Amniotic stem cell (primary cell): ENCODE results near the gene CLDN34.
A peak's percentile ranks its signal among the peaks of the same experiment; 100 is the strongest.

Source experiments
- DNase-seq: peaks from one replicate; lab custom pipeline; 2025; lab: John Stamatoyannopoulos, UW

Gene CLDN34, protein sequence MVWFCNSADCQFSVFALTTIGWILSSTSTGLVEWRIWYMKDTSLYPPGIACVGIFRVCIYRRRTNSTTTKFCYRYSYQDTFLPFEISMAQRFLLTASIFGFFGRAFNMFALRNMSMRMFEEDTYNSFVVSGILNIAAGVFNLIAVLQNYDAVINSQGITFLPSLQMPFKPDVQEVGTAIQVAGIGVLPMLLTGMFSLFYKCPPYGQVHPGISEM

DNA sequence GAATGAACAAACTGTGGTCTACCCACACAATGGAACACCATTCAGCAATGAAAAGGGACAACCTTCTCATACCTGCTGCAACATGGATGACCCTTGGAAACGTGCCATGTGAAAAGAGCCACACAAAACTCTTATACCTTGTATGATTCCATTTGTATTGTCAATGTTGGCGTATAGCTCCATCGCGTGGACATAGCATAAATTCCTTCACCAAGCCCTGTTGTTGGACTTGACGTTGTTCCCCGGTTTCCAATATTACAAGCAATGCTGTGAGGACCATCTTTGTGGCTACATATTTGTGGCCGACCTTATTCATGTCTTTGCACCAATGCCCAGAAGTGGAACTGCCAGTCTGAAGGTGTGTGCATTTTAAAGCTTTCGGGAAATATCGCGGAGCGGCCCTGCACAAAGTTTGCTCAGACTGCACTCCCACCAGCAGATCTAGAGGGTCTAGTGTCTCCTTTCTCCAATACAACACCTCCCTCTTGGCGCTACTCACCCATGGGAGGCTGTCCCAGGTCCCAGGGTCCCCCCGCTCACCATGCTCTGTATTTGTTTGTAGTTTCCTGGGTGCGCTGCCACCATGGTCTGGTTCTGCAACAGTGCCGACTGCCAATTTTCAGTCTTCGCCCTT is at the start of gene CLDN34:
TSS of gene CLDN34 (plus strand) at position 584 of the 634 bp plus-strand sequence. CDS start at position 584, 0 bp downstream.
- no peak for DNase-seq

DNA sequence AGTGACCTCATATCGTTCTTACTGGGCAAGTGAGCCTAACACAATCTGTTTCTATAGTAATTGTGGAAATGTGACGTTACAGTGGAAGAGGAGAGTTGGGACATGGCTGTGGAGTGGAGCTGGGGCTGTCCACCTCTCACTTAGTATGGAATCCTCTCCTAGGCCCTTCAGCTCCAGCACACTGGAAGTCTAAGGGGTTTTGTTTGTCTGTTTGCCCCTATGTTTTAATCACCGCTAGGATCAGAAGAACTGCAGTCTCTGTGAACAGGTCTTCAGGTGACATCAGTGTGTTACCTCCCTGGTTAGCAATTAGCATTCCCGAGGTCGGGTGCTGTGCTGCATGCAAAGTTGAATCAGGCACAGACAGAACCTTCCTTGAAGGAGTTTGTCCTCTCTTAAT is 49.3 kb upstream of the CLDN34 start:
- no peak for DNase-seq

DNA sequence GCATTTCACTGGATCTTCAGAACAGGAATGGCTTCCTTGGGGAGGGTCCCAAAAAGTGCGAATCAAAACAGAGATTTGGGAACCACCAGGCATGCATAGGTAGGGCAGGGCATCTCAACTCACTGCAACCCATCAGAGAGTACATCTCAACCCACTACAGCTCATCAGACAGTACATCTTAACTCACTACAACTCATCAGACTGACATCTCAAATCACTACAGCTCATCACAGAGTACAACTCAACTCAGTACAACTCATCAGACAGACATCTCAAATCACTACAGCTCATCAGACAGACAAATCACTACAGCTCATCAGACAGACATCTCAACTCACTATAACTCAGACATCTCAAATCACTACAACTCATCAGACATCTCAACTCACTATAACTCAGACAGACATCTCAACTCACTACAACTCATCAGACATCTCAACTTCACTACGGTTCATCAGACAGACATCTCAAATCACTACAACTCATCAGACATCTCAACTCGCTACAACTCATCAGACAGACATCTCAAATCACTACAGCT is 47.5 kb upstream of the CLDN34 start:
- no peak for DNase-seq

DNA sequence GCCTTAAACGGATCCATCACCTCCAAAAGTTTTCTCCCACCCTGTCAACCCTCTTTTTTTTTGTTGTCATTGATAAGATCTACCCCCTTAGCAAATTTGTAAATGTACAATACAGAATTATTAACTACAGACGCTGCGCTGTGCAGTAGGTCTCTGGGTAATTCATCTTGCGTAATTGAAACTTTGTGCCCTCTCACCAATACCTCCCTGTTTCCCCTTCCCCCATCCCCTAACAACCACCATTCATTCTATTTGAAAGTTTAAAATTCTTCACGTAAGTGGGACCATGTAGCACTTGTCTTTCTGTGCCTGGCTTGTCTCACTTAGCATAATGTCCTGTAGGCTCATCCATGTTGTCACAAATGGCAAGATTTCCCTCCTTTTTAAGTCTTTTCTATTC is 45.8 kb upstream of the CLDN34 start:
- no peak for DNase-seq

DNA sequence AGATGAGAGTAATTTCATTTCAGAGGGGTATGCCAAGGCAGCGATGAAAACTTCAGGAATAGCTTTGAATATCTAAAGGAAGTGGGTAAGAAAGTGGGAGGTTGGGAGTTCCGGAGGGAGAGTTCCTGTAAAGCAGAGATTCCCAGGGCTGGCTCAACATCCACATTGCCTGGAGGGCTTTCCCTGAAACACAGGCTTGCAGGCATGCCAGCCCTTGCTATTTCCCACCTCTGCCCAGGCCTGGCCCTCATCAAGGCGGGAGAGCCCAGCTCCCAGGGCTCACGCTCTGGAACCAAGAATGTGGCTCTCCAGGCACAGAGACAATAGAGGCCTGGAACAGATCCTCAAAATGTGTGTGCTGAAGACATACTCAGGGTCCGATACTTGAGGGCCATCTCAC is 43.8 kb upstream of the CLDN34 start:
- DNase-seq = no peak

DNA sequence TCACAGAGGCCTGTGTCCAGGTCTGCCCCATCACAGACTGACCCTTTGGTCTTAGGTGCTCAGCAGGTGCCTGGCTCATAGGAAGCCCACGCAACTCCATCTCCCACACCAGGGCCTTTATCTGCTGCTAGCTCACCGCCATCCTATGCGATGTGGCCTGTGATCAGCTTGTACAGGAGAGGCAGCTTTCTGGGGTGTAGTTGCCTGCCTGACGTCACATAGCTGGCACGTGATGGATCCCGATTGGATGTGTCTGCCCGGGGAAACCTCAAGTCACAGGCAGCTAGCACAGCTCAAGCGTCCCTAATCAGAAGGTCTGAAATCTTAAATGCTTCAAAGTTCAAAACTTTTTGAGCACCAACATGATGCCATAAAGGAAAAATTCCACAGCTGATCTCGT is 41.2 kb upstream of the CLDN34 start:
- DNase-seq = no peak

DNA sequence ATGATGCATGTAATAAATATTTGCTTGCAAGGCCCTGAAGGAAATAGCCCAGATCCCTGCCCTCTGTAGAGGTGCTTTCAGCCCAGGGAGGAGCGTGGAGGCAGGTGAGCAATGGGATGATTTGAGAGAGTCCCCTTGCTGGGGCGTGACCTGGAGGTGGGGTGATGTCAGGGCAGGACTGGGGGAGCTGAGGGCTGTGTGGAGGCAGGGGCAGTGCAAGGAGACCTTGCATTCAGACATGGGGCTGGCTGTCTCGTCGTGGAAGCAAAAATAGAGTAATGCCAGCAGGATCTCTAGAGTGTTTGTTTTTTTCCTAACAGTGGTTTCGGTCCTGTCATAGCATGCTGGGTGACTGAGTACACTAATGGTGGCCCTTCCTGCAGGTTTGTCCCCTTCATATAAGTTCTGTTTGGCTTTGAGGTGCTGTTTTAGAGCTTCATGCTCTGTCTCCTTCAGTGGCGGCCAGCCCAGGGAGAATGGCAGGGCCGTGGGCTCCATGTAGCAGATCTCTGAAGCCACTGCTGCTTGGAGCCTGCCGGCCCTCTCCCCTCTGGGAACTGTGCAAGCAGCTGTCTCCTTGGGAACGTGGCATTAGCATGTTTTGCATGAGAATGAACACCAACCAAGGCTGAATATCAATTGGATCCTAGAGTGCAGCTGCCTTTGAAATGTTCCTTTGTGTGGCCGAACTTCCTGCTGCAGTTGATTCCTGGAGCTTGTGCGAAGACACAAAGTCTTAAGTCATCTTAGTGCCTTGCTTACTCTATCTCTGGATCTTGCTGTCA is 39.3 kb upstream of the CLDN34 start:
- no peak for DNase-seq

DNA sequence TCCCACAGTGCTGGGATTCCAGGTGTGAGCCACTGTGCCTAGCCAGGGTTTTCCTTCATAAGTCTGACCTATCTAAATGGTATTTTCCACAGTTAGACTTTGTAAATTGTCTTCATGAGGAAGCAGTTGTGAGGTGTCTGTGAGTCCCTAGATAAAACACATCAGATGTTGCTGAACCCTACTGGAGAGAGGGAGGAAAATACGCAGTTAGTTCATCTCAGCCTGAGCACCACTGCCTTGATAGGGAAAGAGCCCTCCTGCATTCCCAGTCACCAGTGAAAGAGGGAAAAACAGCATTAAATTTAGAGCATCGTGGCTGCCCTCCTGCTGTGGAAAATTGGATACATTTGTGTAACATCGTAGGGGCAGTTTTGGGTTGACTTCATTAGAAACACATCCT is 31.7 kb upstream of the CLDN34 start:
- DNase-seq = no peak

DNA sequence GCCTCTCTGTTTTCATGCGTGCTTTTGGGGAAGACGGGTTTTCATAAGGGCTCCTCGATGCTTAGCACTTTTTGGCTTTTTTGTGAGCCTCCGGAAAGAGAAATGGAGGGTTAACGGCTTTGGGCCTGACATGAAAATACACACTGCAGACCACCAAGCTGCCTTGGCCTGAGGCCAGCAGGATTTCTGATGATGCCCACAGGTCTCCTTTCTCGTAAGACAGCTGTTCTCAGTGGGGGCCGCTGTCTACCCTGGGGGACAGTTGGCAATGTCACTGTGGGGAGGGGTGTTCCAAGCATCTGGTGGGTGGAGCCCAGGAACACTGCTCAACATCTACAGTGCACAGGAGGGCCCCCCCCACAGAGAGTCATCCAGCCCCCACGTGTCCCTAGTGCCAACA is 29.4 kb upstream of the CLDN34 start:
- DNase-seq = no peak

DNA sequence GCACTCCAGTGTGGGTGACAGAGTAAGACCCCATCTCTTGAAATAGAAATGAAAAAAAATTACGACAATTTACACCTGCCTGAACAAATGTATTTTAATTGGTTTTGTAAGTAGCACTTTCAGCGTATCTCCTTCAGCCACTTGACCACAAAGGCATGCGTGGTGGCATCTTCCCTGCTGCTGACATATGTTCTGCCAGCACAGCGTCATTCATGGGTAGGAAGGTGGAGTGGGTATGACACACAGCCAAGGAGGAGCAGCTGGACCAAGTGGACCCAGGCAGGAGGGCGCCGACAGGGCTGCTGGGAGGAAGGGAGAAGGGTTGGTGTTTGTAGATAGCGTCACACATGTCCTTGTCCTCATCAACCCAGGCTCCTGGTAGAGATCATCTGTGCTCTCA is 28.6 kb upstream of the CLDN34 start:
- no peak for DNase-seq

DNA sequence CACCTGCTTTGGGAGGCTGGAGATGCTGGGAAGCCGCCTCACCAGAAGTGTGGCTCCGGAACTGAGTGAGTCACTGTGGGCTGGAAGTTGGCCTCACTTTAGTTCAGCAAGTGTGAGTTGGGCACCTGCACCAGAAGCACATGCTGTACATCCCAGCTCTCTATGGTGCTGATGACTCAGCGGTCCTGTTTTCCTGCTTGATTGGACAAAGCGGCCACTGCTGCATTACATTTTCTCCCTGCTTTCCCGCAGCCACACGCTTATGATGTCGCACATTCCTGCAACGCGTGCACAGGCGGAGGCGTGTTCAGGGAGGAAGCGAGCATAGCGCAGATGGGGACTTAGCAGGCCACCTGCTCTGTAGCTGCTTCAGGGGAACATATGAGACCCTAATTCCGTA is 26.7 kb upstream of the CLDN34 start:
- DNase-seq = no peak

DNA sequence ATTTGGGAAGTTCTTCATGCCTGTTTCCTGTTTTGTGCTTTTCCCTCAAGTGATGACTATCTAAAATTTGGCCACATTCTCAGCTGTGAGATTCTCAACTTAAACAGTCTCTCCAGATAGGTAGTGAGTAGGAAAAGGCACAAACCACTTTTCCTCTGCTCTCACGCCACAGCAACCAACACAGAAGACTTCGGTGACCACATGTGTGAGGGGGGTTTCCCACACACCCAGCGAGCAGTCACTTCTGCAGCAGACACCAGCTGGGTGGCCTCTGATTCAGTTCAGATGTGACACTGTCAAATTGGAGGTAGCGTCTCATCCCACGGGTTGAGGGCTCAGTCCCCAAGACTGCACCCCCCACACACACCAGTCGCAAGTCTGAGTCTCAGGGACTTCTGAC is 25.1 kb upstream of the CLDN34 start:
- DNase-seq = no peak

DNA sequence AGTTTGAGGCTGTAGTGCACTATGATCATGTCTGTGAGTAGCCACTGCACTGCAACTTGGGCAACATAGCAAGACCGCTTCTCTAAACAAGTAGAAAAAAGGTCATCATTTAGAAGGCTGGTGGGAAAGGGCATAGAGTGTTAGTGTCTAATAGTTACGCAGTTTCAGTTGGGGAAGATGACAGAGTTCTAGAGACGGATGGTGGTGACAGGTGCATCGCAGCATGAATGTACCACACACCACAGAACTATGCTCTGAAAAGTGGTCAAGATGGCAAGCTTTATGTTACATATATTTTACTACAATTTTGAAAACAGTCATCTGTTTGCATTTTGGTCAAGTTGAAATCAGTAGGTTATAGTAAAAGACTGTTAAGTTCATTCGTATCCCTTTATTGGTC is 23.7 kb upstream of the CLDN34 start:
- no peak for DNase-seq

DNA sequence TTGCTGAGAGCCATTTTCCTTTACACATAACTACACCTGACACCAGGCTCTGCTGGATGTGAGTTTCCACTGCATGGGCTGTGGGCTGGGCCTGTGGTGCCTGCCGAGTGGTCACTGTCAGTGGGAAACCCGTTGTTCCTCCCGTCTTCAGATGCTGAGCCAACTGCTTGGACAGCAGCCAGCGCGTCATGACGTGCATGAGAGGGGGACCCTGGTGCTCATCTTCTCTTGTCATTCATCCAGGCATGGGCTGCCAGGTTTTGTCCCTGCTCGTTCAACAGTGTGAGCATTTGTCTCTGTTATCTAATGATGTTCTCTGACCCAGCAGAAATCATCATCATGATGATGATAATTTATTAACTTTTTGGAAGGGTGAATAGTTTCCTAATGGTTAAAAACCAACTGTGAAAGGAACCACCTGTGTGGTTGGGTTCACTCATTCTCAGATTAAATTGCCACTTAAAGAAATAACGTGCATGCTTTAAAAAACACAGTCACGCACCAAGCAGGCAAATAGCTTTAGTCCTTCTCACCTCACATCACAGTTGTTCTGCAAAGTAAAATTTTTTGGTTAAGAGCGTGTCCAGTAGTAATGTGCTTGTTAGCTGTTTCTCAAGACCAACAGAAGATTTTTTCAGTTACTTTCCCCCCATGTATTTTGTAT is 19.9 kb upstream of the CLDN34 start:
- DNase-seq = no peak

DNA sequence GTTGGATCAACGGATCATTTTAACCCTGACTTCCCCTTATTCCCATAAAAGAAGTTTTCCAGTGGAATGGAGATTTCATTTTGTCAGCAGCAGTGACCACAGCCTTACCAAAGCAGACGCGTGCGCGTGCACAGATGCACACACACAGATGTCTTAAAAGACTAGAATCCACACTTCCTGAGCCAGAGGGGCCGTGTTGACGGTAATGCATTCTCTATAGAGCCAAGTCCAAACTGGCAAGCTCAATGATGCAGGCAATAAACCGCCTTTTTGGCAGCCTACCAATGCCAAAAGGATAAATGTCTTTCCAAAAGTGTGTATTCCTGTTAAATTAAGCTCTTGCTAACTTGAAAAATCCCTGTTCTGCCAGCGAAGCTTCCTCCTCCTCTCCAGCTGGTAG is 18.8 kb upstream of the CLDN34 start:
- DNase-seq = no peak

DNA sequence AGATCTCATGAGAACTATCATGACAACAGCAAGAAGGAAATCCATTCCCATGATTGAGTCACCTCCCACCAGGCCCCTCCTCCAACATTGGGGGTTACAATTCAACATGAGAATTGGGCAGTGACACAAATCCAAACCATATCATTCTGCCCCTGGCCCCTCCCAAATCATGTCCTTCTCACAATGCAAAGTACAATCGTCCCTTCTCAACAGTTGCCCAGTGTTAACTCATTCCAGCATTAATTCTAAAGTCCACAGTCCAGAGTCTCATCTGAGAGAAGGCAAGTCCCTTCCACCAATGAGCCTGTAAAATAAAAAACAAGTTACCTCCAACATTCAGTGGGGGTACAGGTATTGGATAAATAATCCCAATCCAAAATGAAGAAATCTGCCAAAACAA is 14.9 kb upstream of the CLDN34 start:
- DNase-seq = no peak

DNA sequence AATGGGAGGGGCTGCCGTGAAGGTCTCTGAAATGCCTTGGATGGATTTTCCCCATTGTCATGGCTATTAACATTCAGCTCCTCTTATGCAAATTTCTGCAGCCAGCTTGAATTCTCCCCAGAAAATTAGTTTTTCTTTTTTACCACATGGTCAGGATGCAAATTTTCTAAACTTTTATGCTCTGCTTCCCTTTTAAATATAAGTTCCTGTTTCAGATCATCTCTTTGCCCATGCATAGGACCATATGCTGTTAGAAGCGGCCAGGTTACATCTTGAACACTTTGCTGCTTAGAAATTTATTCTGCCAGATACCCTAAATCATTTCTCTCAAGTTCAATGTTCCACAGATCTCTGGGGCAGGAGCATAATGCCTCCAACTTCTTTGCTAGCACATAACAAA is 13.8 kb upstream of the CLDN34 start:
- DNase-seq = no peak

DNA sequence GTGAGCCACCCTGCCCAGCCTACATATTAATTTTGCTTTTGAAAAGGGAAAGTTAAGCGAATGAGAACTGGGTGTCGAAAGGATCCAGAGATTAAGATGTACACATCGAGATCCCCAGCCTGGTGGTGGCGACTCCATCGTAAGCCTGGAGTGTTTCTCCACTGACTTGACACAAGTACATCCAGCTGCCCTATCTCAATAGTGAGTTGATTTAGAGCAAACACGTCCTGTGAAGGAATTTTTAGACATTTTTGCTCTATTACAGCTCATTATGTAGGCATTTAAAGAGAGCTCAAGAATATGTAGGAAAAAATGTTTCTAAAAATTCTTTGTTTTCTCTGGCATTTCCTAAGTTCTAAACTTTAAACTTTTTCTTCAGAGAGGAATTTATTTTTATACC is 11.7 kb upstream of the CLDN34 start:
- DNase-seq = peak; percentile 2

DNA sequence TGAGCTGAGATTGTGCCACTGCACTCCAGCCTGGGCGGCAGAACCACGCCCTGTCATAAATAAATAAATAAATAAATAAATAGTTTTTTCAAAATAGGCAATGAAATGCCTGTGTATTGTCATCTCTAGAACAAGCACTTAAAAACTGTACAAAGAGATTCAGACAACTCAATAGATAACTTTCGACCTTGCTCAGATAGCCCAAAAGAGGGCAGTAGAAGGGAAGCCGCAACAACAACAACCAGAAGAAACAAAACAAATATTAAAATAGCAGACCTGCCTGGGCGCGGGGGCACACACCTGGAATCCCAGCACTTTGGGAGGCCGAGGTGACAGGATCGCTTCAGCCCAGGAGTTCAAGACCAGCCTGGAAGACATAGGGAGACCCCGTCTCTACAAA is 9.4 kb upstream of the CLDN34 start:
- DNase-seq = no peak

DNA sequence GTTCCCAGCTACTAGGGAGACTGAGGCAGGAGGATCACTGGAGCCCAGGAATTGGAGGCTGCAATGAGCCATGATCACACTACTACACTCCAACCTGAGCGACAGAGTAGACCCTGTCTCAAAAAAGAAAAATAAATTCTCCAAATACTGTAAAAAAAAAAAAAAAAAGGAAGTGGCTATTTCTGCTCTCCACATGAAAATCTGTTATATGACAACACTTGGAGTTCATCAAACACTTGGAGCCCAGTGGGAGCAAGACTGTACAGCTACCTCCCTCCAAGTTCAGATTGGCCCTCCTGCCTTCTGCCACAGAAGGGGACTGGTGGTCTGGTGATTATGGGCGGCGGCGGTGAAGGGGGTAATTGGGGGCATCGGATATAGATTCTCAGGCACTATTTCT is 9.0 kb upstream of the CLDN34 start:
- DNase-seq = no peak

DNA sequence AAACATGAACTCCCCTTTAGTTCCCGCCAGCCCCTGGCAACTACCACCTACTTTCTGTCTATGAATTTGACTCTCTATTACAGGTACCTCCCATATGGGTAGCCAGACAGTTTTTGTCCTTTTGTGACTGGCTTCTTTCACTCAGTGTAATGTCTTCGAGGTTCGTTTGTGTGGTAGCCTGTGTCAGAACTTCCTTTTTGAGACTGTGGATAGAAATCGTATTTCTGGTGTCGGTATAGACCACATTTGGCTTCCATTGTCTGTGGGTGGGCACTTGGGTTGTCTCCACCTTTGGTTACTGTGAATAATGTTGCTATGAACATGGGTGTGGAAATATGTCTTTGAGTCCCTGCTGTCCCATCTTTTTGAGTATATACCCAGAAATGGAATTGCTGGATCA is 5.4 kb upstream of the CLDN34 start:
- DNase-seq = no peak

DNA sequence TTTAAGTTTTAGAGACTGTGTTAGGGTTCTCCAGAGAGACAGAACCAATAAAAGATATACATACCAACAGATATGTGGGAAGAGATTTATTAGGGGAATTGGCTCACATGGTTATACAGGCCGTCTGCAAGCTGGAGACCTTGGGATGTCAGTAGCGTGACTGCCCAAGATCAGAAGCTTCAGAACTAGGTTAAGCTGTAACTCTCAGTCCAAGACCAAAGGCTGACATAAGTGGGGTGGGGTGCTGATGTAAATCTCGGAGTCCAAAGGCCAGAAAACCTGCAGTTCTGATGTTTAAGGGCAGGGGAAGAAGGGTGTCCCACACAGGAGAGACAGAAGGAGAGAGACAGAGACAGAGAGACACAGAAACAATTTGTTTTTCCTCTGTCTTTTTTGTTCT is 10.5 kb downstream of the CLDN34 start:
- DNase-seq = no peak

DNA sequence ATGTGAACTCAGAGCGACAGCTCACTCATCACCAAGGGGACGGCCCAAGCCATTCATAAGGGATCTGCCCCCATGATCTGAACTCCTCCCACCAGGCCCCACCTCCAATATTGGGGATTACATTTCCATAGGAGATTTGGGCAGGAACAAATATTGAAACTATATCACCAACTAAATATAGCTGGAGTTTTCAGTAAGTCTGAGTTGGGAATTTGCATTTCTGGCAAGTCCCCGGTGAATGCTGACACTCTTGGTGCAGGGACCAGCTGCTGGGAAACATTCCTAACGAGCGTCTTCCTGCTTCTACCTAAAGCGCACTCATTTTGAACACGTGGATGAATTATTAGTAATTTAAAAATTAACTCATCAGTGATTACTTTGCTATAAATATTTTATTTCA is 13.2 kb downstream of the CLDN34 start:
- no peak for DNase-seq
